H1 (cell line): ENCODE measurements around the gene MYADM. TPM values are rescaled to one million over a fixed set of nuclear protein-coding genes. Genes with fewer than 3 reads are reported as not detected.

ENCODE experiments used
- CTCF ChIA-PET: fragments of 300-600 bp; sonication (Branson Sonifier 250); formaldehyde crosslinking; loops from one replicate; lab custom pipeline; 2021; ENCODE audit not compliant: partially characterized antibody; lab: Charles Lee
- POLR2A ChIA-PET: fragments of 300-600 bp; sonication (Branson Sonifier 250); formaldehyde crosslinking; loops from one replicate; lab custom pipeline; 2021; ENCODE audit warnings: inconsistent platforms; ENCODE audit not compliant: partially characterized antibody; lab: Charles Lee
- DNase-seq, 2 experiments: peaks; one replicate each; pipeline versions ENCODE4 v3.0.0 to v3.0.0-alpha.2; 2010 to 2022; ENCODE audit warnings: low spot score in 2 of 2, low read depth in 1 of 2, mixed read lengths in 1 of 2
- FAIRE-seq: peaks from 2 replicates; lab custom pipeline; 2011; peaks lifted over from hg19 to GRCh38; lab: Jason Lieb, UNC
- H2AFZ ChIP-seq: 2 replicates; pipeline ENCODE4 v1.8.1; 2012; ENCODE audit warnings: low read length, inconsistent platforms
- H2AK5ac ChIP-seq: 2 replicates; pipeline ENCODE4 v1.6.1; 2013; ENCODE audit warnings: low read depth, low read length
- H2BK120ac ChIP-seq: replicated peaks from 2 replicates; pipeline ENCODE3; 2013; ENCODE audit warnings: low read depth, low read length, inconsistent platforms
- H2BK12ac ChIP-seq: 2 replicates; pipeline ENCODE4 v1.6.1; 2013; ENCODE audit warnings: low read depth, low read length
- H2BK15ac ChIP-seq: 2 replicates; pipeline ENCODE4 v1.6.1; 2013; ENCODE audit warnings: low read length
- H2BK20ac ChIP-seq: 2 replicates; pipeline ENCODE4 v1.6.1; 2013; ENCODE audit warnings: low read length
- H2BK5ac ChIP-seq: 2 replicates; pipeline ENCODE4 v1.6.1; 2013; ENCODE audit warnings: low read depth, low read length
- H3K14ac ChIP-seq: 2 replicates; pipeline ENCODE4 v1.6.1; 2013; ENCODE audit warnings: inconsistent platforms; ENCODE audit not compliant: insufficient read length
- H3K18ac ChIP-seq: 2 replicates; pipeline ENCODE4 v1.6.1; 2013; ENCODE audit warnings: low read length; ENCODE audit errors: extremely low read depth
- H3K23ac ChIP-seq: 2 replicates; pipeline ENCODE4 v1.6.1; 2013; ENCODE audit warnings: inconsistent platforms; ENCODE audit not compliant: insufficient read length
- H3K23me2 ChIP-seq: 2 replicates; pipeline ENCODE4 v1.6.1; 2013; ENCODE audit warnings: low read depth, low read length
- H3K27ac ChIP-seq: 2 replicates; pipeline ENCODE4 v1.6.1; 2011; ENCODE audit warnings: low read depth, low read length, inconsistent platforms
- H3K27me3 ChIP-seq, 4 experiments: replicated peaks in 1 of 4; 1 replicate in 1 of 4; 2 replicates in 3 of 4; pipeline versions ENCODE4 v1.6.1 to v1.8.1; 2011 to 2013; ENCODE audit warnings: low read length in 3 of 4, mild to moderate bottlenecking in 3 of 4, inconsistent platforms in 2 of 4, mixed read lengths in 2 of 4, moderate library complexity in 1 of 4; ENCODE audit not compliant: control insufficient read depth in 3 of 4, insufficient read depth in 3 of 4; ENCODE audit errors: extremely low read depth in 1 of 4
- H3K36me3 ChIP-seq, 4 experiments: 2 replicates each; pipeline versions ENCODE4 v1.6.1 to v1.8.1; 2011 to 2013; ENCODE audit warnings: mild to moderate bottlenecking in 4 of 4, low read length in 3 of 4, moderate library complexity in 2 of 4, control low read depth in 1 of 4, inconsistent platforms in 1 of 4; ENCODE audit not compliant: insufficient read depth in 4 of 4, control insufficient read depth in 2 of 4
- H3K4ac ChIP-seq: replicated peaks from 2 replicates; pipeline ENCODE3; 2013; ENCODE audit warnings: low read length, low read depth, mixed read lengths, inconsistent platforms; ENCODE audit not compliant: insufficient read length
- H3K4me1 ChIP-seq, 4 experiments: replicated peaks in 1 of 4; 1 replicate in 1 of 4; 2 replicates in 3 of 4; pipeline versions ENCODE4 v1.6.1 to v1.8.1; 2011 to 2013; ENCODE audit warnings: low read length in 3 of 4, inconsistent platforms in 2 of 4, mixed read lengths in 1 of 4; ENCODE audit not compliant: insufficient read depth in 4 of 4, control insufficient read depth in 3 of 4
- H3K4me2 ChIP-seq, 2 experiments: 2 replicates each; pipeline versions ENCODE4 v1.6.1 to v1.8.1; 2011 to 2013; ENCODE audit warnings: low read depth in 2 of 2, low read length in 2 of 2, control low read depth in 1 of 2, inconsistent platforms in 1 of 2, mild to moderate bottlenecking in 1 of 2; ENCODE audit not compliant: insufficient read depth in 1 of 2
- H3K4me3 ChIP-seq, 4 experiments: fragments of 200-600, 300-600 bp in 1 of 4; sonication (generic), shearing (Covaris generic), sonication (Bioruptor Twin) in 1 of 4; 2 replicates each; pipeline versions ENCODE4 v1.5.1 to v1.8.1; 2011 to 2016; ENCODE audit warnings: low read length in 4 of 4, low read depth in 3 of 4, control low read depth in 2 of 4, inconsistent platforms in 2 of 4, mild to moderate bottlenecking in 2 of 4, mixed read lengths in 1 of 4, moderate library complexity in 1 of 4; ENCODE audit not compliant: insufficient read depth in 2 of 4; ENCODE audit errors: extremely low read depth in 1 of 4
- H3K56ac ChIP-seq: replicated peaks from 2 replicates; pipeline ENCODE3; 2013; ENCODE audit warnings: low read depth, mild to moderate bottlenecking, mixed read lengths, low read length, inconsistent platforms; ENCODE audit not compliant: insufficient read length
- H3K79me1 ChIP-seq: 2 replicates; pipeline ENCODE4 v1.6.1; 2013; ENCODE audit warnings: low read depth, low read length, control low read depth
- H3K79me2 ChIP-seq, 2 experiments: 2 replicates each; pipeline versions ENCODE4 v1.6.1 to v1.8.1; 2012 to 2013; ENCODE audit warnings: low read length in 2 of 2, mild to moderate bottlenecking in 2 of 2, inconsistent platforms in 1 of 2; ENCODE audit not compliant: insufficient read depth in 2 of 2, control insufficient read depth in 1 of 2
- H3K9ac ChIP-seq, 4 experiments: replicated peaks in 1 of 4; 1 replicate in 1 of 4; 2 replicates in 3 of 4; pipeline versions ENCODE4 v1.6.1 to v1.8.1; 2011 to 2013; ENCODE audit warnings: low read depth in 3 of 4, low read length in 3 of 4, control low read depth in 2 of 4, mild to moderate bottlenecking in 2 of 4, moderate library complexity in 2 of 4, inconsistent platforms in 1 of 4; ENCODE audit errors: extremely low read depth in 1 of 4
- H3K9me3 ChIP-seq, 2 experiments: 2 replicates each; pipeline versions ENCODE4 v1.6.1 to v1.8.1; 2012 to 2013; ENCODE audit warnings: mild to moderate bottlenecking in 2 of 2, moderate library complexity in 2 of 2, control low read depth in 1 of 2, inconsistent platforms in 1 of 2, low read depth in 1 of 2, low read length in 1 of 2, mixed read lengths in 1 of 2; ENCODE audit not compliant: insufficient read depth in 2 of 2
- H4K20me1 ChIP-seq, 2 experiments: replicated peaks in 1 of 2; 2 replicates each; pipeline versions ENCODE3 to v1.8.1; 2011 to 2013; ENCODE audit warnings: inconsistent platforms in 2 of 2, low read length in 2 of 2, mild to moderate bottlenecking in 1 of 2; ENCODE audit not compliant: insufficient read depth in 2 of 2, control insufficient read depth in 1 of 2
- H4K5ac ChIP-seq: 2 replicates; pipeline ENCODE4 v1.6.1; 2013; ENCODE audit warnings: low read length, low read depth, mixed read lengths, inconsistent platforms; ENCODE audit not compliant: insufficient read length
- H4K8ac ChIP-seq: 2 replicates; pipeline ENCODE4 v1.8.0; 2013; ENCODE audit warnings: mild to moderate bottlenecking, moderate library complexity, low read length, inconsistent platforms; ENCODE audit not compliant: insufficient read depth; ENCODE audit errors: extremely low read depth
- H4K91ac ChIP-seq: replicated peaks from 2 replicates; pipeline ENCODE3; 2013; ENCODE audit warnings: low read length, mixed read lengths, inconsistent platforms; ENCODE audit not compliant: insufficient read length
- CBX5 ChIP-seq: fragments of 300-800, 300-1000 bp; sonication (generic); IDR thresholded peaks from 2 replicates; pipeline ENCODE4 v1.7.1; 2016; ENCODE audit warnings: antibody characterized with exemption, low read length, low read depth
- CEBPB ChIP-seq: IDR thresholded peaks from 2 replicates; pipeline ENCODE4 v1.6.1; 2012; ENCODE audit warnings: low read depth, low read length
- HDAC2 ChIP-seq, 2 experiments: fragments of 300-600 bp in 1 of 2; sonication (generic) in 1 of 2; IDR thresholded peaks; 2 replicates each; pipeline ENCODE4 v1.6.1; 2011 to 2012; ENCODE audit warnings: low read depth in 2 of 2, low read length in 2 of 2, mild to moderate bottlenecking in 2 of 2, moderate library complexity in 2 of 2, borderline replicate concordance in 1 of 2, inconsistent platforms in 1 of 2
- HDAC6 ChIP-seq: IDR thresholded peaks from one replicate; pipeline ENCODE4 v1.7.1; 2012; ENCODE audit warnings: low read depth, mild to moderate bottlenecking, inconsistent platforms, low read length, moderate library complexity
- JUN ChIP-seq: IDR thresholded peaks from 2 replicates; pipeline ENCODE4 v1.6.1; 2011; ENCODE audit warnings: low read depth, mild to moderate bottlenecking, improper control_type of control experiment, low read length
- SP1 ChIP-seq: IDR thresholded peaks from 2 replicates; pipeline ENCODE4 v1.6.1; 2011; ENCODE audit warnings: low read depth, low read length
- TBP ChIP-seq: IDR thresholded peaks from 2 replicates; pipeline ENCODE4 v1.6.1; 2011; ENCODE audit warnings: low read depth, low read length, improper control_type of control experiment
- YY1 ChIP-seq: IDR thresholded peaks from 2 replicates; pipeline ENCODE4 v1.6.1; 2011; ENCODE audit warnings: low read depth, mild to moderate bottlenecking, low read length
- WGBS, 2 experiments: shearing (Covaris generic) in 1 of 2; methylation state at CpG; one replicate each; pipeline versions ENCODE4 v1.1.6 to v1.1.7; 2013 to 2015; ENCODE audit warnings: low lambda C conversion rate in 2 of 2, mixed read lengths in 2 of 2, inconsistent platforms in 1 of 2, low coverage in 1 of 2, missing lambda C conversion rate in 1 of 2; ENCODE audit not compliant: insufficient replicate concordance in 2 of 2, insufficient coverage in 1 of 2, insufficient read length in 1 of 2; ENCODE audit errors: extremely low coverage in 1 of 2, missing lambda C conversion rate in 1 of 2; 5-methylcytosine and 5-hydroxymethylcytosine counted together
- polyA plus RNA-seq, 7 experiments: library from polyadenylated mRNA; depleted of rRNA in 3 of 7; stranded (reverse) in 5 of 7; unstranded in 2 of 7; fragments of >200 nt in 5 of 7; fragments of 200-250 nt in 2 of 7; gene quantifications; 1 replicate in 5 of 7; 2 replicates in 1 of 7; 4 replicates in 1 of 7; pipeline versions ENCODE4 v1.2.1 to v1.2.3, GENCODE V29; 2011 to 2013; ENCODE audit warnings: missing spikeins in 2 of 7, mixed read lengths in 2 of 7
- total RNA-seq: library from RNA; stranded (reverse); fragmentation: NEBNext Ultra II Directional; extraction: Animal tissue kit (Norgen Biotek cat#: 25700); gene quantifications from 2 replicates; pipeline ENCODE4 v1.2.1, GENCODE V29; 2021
- TF ChIP-seq, protein P1 (sequence below): IDR thresholded peaks from 2 replicates; pipeline ENCODE4 v1.6.1; 2012; ENCODE audit warnings: inconsistent platforms
- TF ChIP-seq, protein P2 (sequence below): IDR thresholded peaks from 2 replicates; pipeline ENCODE4 v1.6.1; 2011; ENCODE audit warnings: low read depth, mild to moderate bottlenecking, low read length; ENCODE audit not compliant: insufficient read depth

Gene MYADM
- total and polyA plus RNA-seq, 2 of the 8 experiments (the other 6 are each of a cell fraction or from before 2014, with no cell fraction given), result 70.1 to 74.2 TPM

DNA sequence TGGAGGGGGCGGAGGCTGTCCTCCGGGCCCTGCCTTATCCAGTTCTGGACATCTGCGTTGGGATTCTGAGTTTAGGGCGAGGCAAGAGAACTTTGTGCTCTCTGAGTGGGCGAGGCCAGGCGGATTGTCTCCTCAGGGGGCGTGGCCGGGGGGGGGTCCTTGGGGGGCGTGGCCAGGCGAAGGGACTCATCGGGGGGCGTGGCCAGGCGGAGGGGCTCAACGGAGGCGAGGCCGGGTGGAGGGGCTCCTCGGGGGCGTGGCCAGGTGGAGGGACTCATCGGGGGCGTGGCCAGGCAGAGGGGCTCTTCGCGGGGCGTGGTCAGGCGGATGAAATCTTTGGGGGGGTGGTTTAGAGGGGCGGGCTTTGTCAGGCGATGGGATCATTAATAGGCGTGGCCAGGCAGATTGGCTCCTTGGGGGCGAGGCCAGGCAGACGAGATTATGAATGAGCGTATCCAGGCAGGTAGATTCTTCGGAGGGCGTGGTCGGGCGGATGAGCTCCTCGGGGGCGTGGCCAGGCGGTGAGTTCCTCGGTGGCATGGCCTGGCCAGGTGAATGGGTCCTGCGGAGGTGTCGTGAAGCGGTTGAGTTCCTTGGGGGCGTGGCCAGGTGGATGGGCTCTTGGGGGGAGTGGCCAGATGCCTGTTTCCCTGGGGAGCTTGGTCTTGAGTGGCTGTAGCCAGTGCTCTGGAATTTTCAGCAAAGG is 31.1 kb downstream of the MYADM start:
- Histone ChIP-seq H3K4me3 (peak overlapping the region; percentile 28 to 68 (median 56); a peak in 7 of 8 replicates), H2AK5ac (no peak overlapping the region)
- POLR2A ChIA-PET, result interaction anchor here (0.8 to 2.5 kb wide), 11 partner anchors 9 to 82 kb away, joined by 3 to 13 read pairs (median 7); partner anchors contain the start of genes CACNG7 and MYADM
- TF ChIP-seq, protein P1, sequence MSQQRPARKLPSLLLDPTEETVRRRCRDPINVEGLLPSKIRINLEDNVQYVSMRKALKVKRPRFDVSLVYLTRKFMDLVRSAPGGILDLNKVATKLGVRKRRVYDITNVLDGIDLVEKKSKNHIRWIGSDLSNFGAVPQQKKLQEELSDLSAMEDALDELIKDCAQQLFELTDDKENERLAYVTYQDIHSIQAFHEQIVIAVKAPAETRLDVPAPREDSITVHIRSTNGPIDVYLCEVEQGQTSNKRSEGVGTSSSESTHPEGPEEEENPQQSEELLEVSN, result no peak
- TF ChIP-seq SP1 (peak; percentile 84), CEBPB (no peak), HDAC2 (IDR thresholded peaks at IDR 0.05; ENCODE audit: borderline replicate concordance in 1 of 2, low read depth in 2 of 2, low read length in 2 of 2) (no peak), JUN (no peak), CBX5 (no peak), YY1 (no peak), HDAC6 (no peak), TBP (no peak)
- TF ChIP-seq, protein P2, sequence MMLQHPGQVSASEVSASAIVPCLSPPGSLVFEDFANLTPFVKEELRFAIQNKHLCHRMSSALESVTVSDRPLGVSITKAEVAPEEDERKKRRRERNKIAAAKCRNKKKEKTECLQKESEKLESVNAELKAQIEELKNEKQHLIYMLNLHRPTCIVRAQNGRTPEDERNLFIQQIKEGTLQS, result no peak

More for the DNA sequence above, 31.1 kb downstream of the MYADM start:
- peak overlapping the region; percentile 3; the same call in 1 of the 2 replicates for H4K8ac ChIP-seq
- 3% methylated on average over 18 of the region's 42 CpGs; no CpG with 5 or more reads in 1 of the 2 experiments for WGBS, 2 experiments
- no peaks in the 10 kb centered on the region for H3K79me2 ChIP-seq
- H3K56ac ChIP-seq, result no peak overlapping the region
- DNase-seq (peak; percentile 99), FAIRE-seq (peak; percentile 92)
- H3K27ac ChIP-seq, result no peak overlapping the region
- peak overlapping the region; percentile 88; the same call in 1 of the 2 replicates for H2BK15ac ChIP-seq
- H3K4me1 ChIP-seq, result peaks cover 0 to 14% (median 9%) of the 10 kb centered on the region in 4 experiments; a peak in 4 of 7 replicates
- H3K4ac ChIP-seq, result no peak overlapping the region
- H3K23ac ChIP-seq, result no peak overlapping the region
- no peak overlapping the region for H4K91ac ChIP-seq
- H3K36me3 ChIP-seq, result peaks cover 0 to 8% (median 2%) of the 10 kb centered on the region in 4 experiments; a peak in 4 of 8 replicates
- no peak overlapping the region for H2BK20ac ChIP-seq
- H2AFZ ChIP-seq, result no peak overlapping the region
- H3K9me3 ChIP-seq, result no peaks in the 10 kb centered on the region
- no peak overlapping the region for H3K9ac ChIP-seq
- H4K5ac ChIP-seq, result no peak overlapping the region
- no peak overlapping the region for H2BK12ac ChIP-seq
- CTCF ChIA-PET, result interaction anchor here (0.6 to 8.6 kb wide), 10 partner anchors 8 to 418 kb away, joined by 3 to 44 read pairs (median 6); partner anchors contain the start of genes PRKCG and TARM1
- peak overlapping the region; percentile 44; the same call in 1 of the 2 replicates for H2BK5ac ChIP-seq
- H2BK120ac ChIP-seq, result no peak overlapping the region
- H3K18ac ChIP-seq, result peak overlapping the region; percentile 53; the same call in 1 of the 2 replicates
- H3K14ac ChIP-seq, result no peak overlapping the region
- H3K27me3 ChIP-seq, result peaks cover 0 to 3% (median 0%) of the 10 kb centered on the region in 4 experiments; a peak in 1 of 7 replicates
- peaks cover 6% of the 10 kb centered on the region for H3K23me2 ChIP-seq
- H3K79me1 ChIP-seq, result 0 out of 2 replicates have a peak, but pooled peaks cover 2% of the 10 kb centered on the region
- peaks cover 0 to 3% of the 10 kb centered on the region in 2 experiments for H4K20me1 ChIP-seq
- H3K4me2 ChIP-seq, result peak overlapping the region; percentile 68 to 100
